Airway epithelial cell (primary cell): Measurements from ENCODE around the gene MNT. TPM values are rescaled to one million over a fixed set of nuclear protein-coding genes. Genes with fewer than 3 reads are reported as not detected.

Source experiments
- total RNA-seq: library from RNA; depleted of rRNA; stranded (reverse); fragments of >200 nt; gene quantifications from 2 replicates; pipeline ENCODE4 v1.2.3, GENCODE V29; 2015

The MNT gene, protein sequence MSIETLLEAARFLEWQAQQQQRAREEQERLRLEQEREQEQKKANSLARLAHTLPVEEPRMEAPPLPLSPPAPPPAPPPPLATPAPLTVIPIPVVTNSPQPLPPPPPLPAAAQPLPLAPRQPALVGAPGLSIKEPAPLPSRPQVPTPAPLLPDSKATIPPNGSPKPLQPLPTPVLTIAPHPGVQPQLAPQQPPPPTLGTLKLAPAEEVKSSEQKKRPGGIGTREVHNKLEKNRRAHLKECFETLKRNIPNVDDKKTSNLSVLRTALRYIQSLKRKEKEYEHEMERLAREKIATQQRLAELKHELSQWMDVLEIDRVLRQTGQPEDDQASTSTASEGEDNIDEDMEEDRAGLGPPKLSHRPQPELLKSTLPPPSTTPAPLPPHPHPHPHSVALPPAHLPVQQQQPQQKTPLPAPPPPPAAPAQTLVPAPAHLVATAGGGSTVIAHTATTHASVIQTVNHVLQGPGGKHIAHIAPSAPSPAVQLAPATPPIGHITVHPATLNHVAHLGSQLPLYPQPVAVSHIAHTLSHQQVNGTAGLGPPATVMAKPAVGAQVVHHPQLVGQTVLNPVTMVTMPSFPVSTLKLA
- 8.6 and 14.8 TPM in 2 replicates for total RNA-seq

DNA sequence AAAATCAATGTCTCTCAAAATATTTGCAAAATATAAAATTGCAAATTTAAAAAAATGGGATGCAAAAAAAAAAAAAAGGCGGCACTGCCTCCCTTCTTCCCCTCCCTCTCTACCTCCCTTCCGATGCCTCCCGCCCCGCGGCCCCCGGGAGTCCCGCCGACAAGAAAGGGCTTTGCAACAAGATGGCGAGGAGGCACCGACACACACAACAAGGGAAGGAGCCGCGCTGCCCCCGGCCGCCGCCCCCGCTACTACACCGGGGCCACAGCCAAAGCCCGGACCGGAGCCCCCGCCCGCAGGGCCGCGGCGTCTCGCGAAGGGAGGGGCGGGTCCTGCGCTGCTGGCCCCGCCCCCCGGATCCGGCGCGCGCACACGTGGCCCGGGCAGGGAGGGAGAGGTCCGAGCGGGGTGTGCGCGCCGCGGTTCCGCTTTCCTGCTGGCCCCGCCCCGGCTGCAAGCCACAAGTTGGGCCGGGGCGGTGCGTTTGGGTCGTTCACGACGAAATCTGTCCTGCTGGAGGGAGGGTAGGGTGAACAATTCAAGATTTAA lies at the start of gene MNT:
Gene MNT (minus strand): TSS at position 184 of the 549 bp plus-strand sequence. CDS start 348 bp downstream, outside the sequence.

DNA sequence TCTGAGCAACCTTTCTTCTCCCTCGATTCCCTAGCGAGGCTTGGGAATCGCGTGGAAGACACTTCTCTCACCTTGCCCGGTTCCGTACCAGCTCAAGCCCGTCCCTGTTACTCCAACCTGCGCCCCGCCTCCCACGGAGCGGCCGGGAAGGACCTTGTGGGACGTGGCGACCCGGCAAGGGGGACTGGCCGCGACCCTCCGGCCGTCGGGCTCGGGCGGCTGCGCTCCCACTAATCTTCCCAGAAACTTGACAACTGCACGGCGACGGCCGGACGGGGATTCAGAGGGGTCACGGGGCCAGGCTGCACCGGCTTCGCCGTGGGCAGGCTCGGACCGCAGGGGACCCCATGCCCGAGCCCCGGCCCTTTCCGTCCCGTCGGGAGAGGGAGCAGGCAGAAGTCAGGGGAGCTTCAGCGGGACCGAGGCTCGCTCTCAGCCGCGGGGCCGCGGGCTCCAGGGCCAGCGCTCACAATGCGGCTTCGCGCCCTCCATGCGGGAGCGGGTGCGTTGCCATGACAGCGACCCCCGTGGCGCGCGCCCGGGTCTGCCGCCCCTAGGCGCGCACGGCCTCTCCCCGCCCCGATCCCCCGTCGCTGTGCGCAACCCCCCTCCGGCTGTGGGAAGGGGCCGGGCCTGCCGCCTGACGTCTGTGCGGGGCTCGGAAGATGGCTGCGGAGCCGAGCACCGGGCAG lies 63.9 kb downstream of the MNT start, which contains the start of gene SGSM2:
Gene SGSM2 (plus strand): TSS at position 650 of the 692 bp plus-strand sequence. CDS start 188 bp downstream, outside the sequence.

DNA sequence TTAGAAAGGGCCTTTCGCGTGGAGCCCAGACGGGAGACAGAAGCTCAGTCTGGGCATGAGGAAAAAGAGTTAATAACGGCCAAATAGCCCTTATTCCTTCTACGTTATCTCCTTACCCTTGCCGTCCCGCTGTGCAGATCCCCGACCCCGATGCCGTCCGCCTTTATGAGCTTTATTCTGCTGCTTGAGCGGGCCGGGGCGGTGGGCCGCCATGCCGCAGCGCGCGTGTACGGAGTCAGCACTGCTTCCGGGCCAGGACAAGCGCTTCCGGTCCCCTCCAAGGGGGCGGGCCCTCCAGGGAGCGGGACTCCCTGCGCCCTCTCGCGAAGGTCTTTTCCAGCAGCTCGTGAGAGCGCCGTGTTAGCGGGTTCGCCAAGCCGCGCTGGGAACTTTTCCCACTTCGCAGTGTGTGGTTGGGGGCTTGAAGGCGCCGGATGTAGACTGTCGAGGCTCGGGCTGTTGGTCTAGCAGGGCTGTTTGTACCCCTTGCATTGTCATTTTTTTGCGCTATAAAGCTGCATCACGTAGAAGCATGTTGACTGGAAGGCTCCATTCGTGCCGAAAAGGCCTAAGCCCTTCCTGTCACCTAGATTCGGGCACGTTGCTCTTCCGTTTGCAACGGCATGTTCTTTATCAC lies 64.5 kb downstream of the MNT start, which contains the start of gene TSR1:
Gene TSR1 (minus strand): TSS at position 243 of the 637 bp plus-strand sequence. CDS start 30 bp downstream, at position 213.

Other genes starting within 250 kb of the MNT start
- 19.7 and 26.0 TPM in 2 replicates for gene SMG6, start 97.3 kb downstream of the MNT start, total RNA-seq
- gene SRR, start 97.1 kb downstream of the MNT start, total RNA-seq: 13.2 and 17.8 TPM in 2 replicates
- 62.2 and 77.6 TPM in 2 replicates for gene TSR1, start 64.6 kb downstream of the MNT start, total RNA-seq
- 23.3 and 26.0 TPM in 2 replicates for gene SGSM2, start 63.6 kb downstream of the MNT start, total RNA-seq
- 23.1 and 52.7 TPM in 2 replicates for gene METTL16, start 110.8 kb upstream of the MNT start, total RNA-seq
- gene PAFAH1B1, start 192.6 kb upstream of the MNT start, total RNA-seq: 47.6 and 58.5 TPM in 2 replicates